B cell (primary cell): ENCODE measurements around the gene TAF4. TPM values are rescaled to one million over a fixed set of nuclear protein-coding genes. Genes with fewer than 3 reads are reported as not detected.

Source experiments
- ATAC-seq: fragments of 200-7000 bp; cut with Tn5 transposase; one replicate; pipeline ENCODE4 v1.10.0; 2021; ENCODE audit warnings: low read depth, mild to moderate bottlenecking, moderate number of reproducible peaks, moderate library complexity
- CTCF ChIA-PET: fragments of 350-600 bp; sonication (Branson Sonifier 250); formaldehyde crosslinking; loops from one replicate; lab custom pipeline; 2021; ENCODE audit warnings: antibody characterized with exemption, inconsistent platforms; lab: Charles Lee
- POLR2A ChIA-PET: fragments of 350-600 bp; sonication (Branson Sonifier 250); formaldehyde crosslinking; loops from one replicate; lab custom pipeline; 2021; ENCODE audit warnings: antibody characterized with exemption; lab: Charles Lee
- DNase-seq: peaks from one replicate; pipeline ENCODE4 v3.0.0; 2013
- H2AFZ ChIP-seq: 2 replicates; pipeline ENCODE4 v1.6.1; 2012; ENCODE audit warnings: mild to moderate bottlenecking, low read depth, low read length; ENCODE audit not compliant: insufficient read depth, poor library complexity, severe bottlenecking
- H3K27ac ChIP-seq, 2 donors: 1 replicate in 1 of 2; 2 replicates in 1 of 2; pipeline ENCODE4 v1.5.1; 2012 to 2013; ENCODE audit warnings: low read length in 2 of 2, mild to moderate bottlenecking in 2 of 2, moderate library complexity in 1 of 2
- H3K27me3 ChIP-seq, 4 experiments: fragments of 200-600 bp in 1 of 4; sonication (generic) in 1 of 4; replicated peaks in 1 of 4; 1 replicate in 2 of 4; 2 replicates in 2 of 4; pipeline versions ENCODE4 v1.6.1 to v1.7.0; 2013 to 2016; ENCODE audit warnings: low read length in 3 of 4, mild to moderate bottlenecking in 2 of 4, mixed read lengths in 1 of 4, moderate library complexity in 1 of 4; ENCODE audit not compliant: insufficient read depth in 4 of 4, control insufficient read depth in 3 of 4; ENCODE audit errors: control extremely low read depth in 1 of 4
- H3K36me3 ChIP-seq, 2 experiments: replicated peaks in 1 of 2; 1 replicate in 1 of 2; 2 replicates in 1 of 2; pipeline versions ENCODE4 v1.6.1 to v1.7.1; 2013; ENCODE audit warnings: low read length in 1 of 2; ENCODE audit not compliant: insufficient read depth in 2 of 2, control insufficient read depth in 1 of 2; ENCODE audit errors: control extremely low read depth in 1 of 2, extremely low read depth in 1 of 2
- H3K4me1 ChIP-seq, 2 donors: fragments of 200-600 bp in 1 of 2; sonication (generic) in 1 of 2; 1 replicate in 1 of 2; 2 replicates in 1 of 2; pipeline versions ENCODE4 v1.5.1 to v1.6.1; 2013 to 2017; ENCODE audit warnings: low read length in 2 of 2; ENCODE audit not compliant: control insufficient read depth in 2 of 2, insufficient read depth in 2 of 2
- H3K4me2 ChIP-seq: replicated peaks from 2 replicates; pipeline ENCODE3; 2012; ENCODE audit warnings: mild to moderate bottlenecking, low read depth, low read length; ENCODE audit not compliant: poor library complexity, severe bottlenecking
- H3K4me3 ChIP-seq, 5 experiments: fragments of 200-600 bp in 1 of 5; sonication (generic) in 1 of 5; 1 replicate in 3 of 5; 2 replicates in 2 of 5; pipeline versions ENCODE4 v1.5.1 to v1.7.0; 2011 to 2016; ENCODE audit warnings: low read length in 4 of 5, mild to moderate bottlenecking in 4 of 5, low read depth in 2 of 5, control low read depth in 1 of 5, moderate library complexity in 1 of 5; ENCODE audit not compliant: insufficient read depth in 1 of 5; ENCODE audit errors: control extremely low read depth in 1 of 5, extremely low read depth in 1 of 5
- H3K79me2 ChIP-seq: fragments of 200-600 bp; sonication (generic); one replicate; pipeline ENCODE4 v1.6.0; 2016; ENCODE audit warnings: low read length; ENCODE audit not compliant: control insufficient read depth, insufficient read depth
- H3K9ac ChIP-seq: fragments of 200-600 bp; sonication (generic); 2 replicates; pipeline ENCODE4 v1.6.1; 2017; ENCODE audit warnings: mild to moderate bottlenecking, low read length, moderate library complexity
- H3K9me3 ChIP-seq, 3 donors: one replicate each; pipeline versions ENCODE4 v1.6.1 to v1.7.1; 2013; ENCODE audit warnings: low read length in 2 of 3; ENCODE audit not compliant: control insufficient read depth in 2 of 3, insufficient read depth in 1 of 3; ENCODE audit errors: control extremely low read depth in 1 of 3
- H4K20me1 ChIP-seq: 2 replicates; pipeline ENCODE4 v1.6.0; 2012; ENCODE audit warnings: mild to moderate bottlenecking, low read length; ENCODE audit not compliant: insufficient read depth, control insufficient read depth, poor library complexity, severe bottlenecking
- H3K27ac Mint-ChIP-seq: one replicate; pipeline ENCODE4 v1.8.0; 2021; ENCODE audit warnings: mixed read lengths
- H3K27me3 Mint-ChIP-seq: one replicate; pipeline ENCODE4 v1.8.0; 2021; ENCODE audit warnings: mixed read lengths
- H3K4me1 Mint-ChIP-seq: one replicate; pipeline ENCODE4 v1.8.0; 2021; ENCODE audit warnings: mixed read lengths
- H3K4me3 Mint-ChIP-seq: one replicate; pipeline ENCODE4 v1.8.0; 2021; ENCODE audit warnings: mixed read lengths
- H3K9me3 Mint-ChIP-seq: one replicate; pipeline ENCODE4 v1.8.0; 2022; ENCODE audit warnings: mixed read lengths; ENCODE audit not compliant: insufficient read depth
- EZH2 ChIP-seq: IDR thresholded peaks from 2 replicates; pipeline ENCODE4 v1.6.1; 2012; ENCODE audit warnings: borderline replicate concordance, low read depth, mild to moderate bottlenecking, moderate library complexity, low read length; ENCODE audit not compliant: insufficient read depth, poor library complexity, severe bottlenecking
- WGBS: methylation state at CpG from one replicate; pipeline ENCODE4 v1.1.5; 2013; ENCODE audit warnings: missing lambda C conversion rate; ENCODE audit not compliant: insufficient coverage; 5-methylcytosine and 5-hydroxymethylcytosine counted together
- intact Hi-C: fragments of 100-400 bp; cut with micrococcal nuclease; formaldehyde crosslinking; loops from one replicate; pipeline ENCODE4 v1.10.0; 2022
- polyA plus RNA-seq: library from polyadenylated mRNA; depleted of rRNA; stranded (reverse); fragments of >200 nt; gene quantifications from 2 replicates; pipeline ENCODE4 v1.2.3, GENCODE V29; 2012
- total RNA-seq, 2 donors: library from RNA; stranded (reverse); fragments of 120-200 nt in 1 of 2; gene quantifications; 1 replicate in 1 of 2; 2 replicates in 1 of 2; pipeline versions ENCODE4 v1.2.3 to v1.2.4, GENCODE V29; 2013 to 2022
- TF ChIP-seq, protein P1 (sequence below): fragments of 200-600 bp; IDR thresholded peaks from one replicate; pipeline ENCODE4 v1.8.0; 2022; ENCODE audit warnings: antibody characterized with exemption, mild to moderate bottlenecking

The TAF4 gene
- total and polyA plus RNA-seq, 2 donors (not counting 1 experiment from before 2014, with no cell fraction given): 13.9 to 39.5 TPM

DNA sequence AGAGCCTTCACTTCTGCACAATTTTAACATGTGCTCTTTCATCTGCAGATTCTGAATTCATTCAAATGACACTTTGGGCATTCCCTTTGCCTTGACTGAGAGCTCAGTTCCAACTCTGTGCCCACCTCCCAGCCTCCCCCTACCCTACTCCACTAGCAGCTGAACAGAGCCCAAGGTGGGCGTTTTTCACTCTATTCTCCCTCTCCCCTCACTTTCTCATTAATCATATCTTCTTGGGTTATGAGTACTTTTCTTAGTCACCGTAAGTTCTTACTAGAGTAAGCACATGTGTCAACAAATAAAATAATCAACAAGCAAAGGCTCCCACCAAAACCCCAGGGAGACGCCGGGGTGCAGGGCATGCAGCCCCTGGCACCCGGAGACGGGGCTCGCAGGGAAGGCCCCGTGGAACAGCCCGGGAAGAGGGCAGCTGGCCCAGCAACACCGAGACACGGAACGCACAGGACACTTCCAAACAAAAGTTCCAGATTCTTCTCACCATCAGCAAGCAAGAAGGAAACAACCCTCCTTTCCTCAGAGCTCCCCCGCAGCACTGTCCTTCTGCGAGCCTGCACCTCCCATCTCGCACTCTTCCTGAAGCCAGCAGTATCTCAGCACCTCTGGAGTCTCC is 34.1 kb downstream of the TAF4 start:
- Mint-ChIP-seq H3K4me1 (peaks cover 54% of the 10 kb centered on the region), H3K4me3 (no peak overlapping the region), H3K27me3 (no peaks in the 10 kb centered on the region), H3K27ac (peak overlapping the region; percentile 88), H3K9me3 (no peaks in the 10 kb centered on the region)
- peak overlapping the region; percentile 20 for H2AFZ ChIP-seq
- no peak overlapping the region for H3K4me3 ChIP-seq
- peak overlapping the region; percentile 35 for H3K4me2 ChIP-seq
- whole genome bisulfite sequencing: 97% methylated on average over 13 of the region's 15 CpGs
- POLR2A ChIA-PET: no interaction called here
- TF ChIP-seq, protein P1, sequence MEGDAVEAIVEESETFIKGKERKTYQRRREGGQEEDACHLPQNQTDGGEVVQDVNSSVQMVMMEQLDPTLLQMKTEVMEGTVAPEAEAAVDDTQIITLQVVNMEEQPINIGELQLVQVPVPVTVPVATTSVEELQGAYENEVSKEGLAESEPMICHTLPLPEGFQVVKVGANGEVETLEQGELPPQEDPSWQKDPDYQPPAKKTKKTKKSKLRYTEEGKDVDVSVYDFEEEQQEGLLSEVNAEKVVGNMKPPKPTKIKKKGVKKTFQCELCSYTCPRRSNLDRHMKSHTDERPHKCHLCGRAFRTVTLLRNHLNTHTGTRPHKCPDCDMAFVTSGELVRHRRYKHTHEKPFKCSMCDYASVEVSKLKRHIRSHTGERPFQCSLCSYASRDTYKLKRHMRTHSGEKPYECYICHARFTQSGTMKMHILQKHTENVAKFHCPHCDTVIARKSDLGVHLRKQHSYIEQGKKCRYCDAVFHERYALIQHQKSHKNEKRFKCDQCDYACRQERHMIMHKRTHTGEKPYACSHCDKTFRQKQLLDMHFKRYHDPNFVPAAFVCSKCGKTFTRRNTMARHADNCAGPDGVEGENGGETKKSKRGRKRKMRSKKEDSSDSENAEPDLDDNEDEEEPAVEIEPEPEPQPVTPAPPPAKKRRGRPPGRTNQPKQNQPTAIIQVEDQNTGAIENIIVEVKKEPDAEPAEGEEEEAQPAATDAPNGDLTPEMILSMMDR: no peak
- no peak for TF ChIP-seq EZH2
- H3K79me2 ChIP-seq: peaks cover 92% of the 10 kb centered on the region
- peaks cover 19 to 20% of the 10 kb centered on the region in 2 donors for H3K4me1 ChIP-seq
- no peaks in the 10 kb centered on the region for H3K27me3 ChIP-seq
- H3K9me3 ChIP-seq: peaks cover 0 to 3% (median 0%) of the 10 kb centered on the region in 3 donors
- no peaks in the 10 kb centered on the region for H3K36me3 ChIP-seq
- intact Hi-C loops: no loop called here
- peak overlapping the region in 1 of 2 donors; percentile 86 for H3K27ac ChIP-seq
- DNase-seq: no peak
- CTCF ChIA-PET: interaction anchor here (2.4 kb wide), 1 partner anchor 21 kb away, joined by 6 read pairs; no protein-coding TSS in a partner anchor
- no peak for ATAC-seq
- H3K9ac ChIP-seq: no peak overlapping the region
- H4K20me1 ChIP-seq: peaks cover 77% of the 10 kb centered on the region

DNA sequence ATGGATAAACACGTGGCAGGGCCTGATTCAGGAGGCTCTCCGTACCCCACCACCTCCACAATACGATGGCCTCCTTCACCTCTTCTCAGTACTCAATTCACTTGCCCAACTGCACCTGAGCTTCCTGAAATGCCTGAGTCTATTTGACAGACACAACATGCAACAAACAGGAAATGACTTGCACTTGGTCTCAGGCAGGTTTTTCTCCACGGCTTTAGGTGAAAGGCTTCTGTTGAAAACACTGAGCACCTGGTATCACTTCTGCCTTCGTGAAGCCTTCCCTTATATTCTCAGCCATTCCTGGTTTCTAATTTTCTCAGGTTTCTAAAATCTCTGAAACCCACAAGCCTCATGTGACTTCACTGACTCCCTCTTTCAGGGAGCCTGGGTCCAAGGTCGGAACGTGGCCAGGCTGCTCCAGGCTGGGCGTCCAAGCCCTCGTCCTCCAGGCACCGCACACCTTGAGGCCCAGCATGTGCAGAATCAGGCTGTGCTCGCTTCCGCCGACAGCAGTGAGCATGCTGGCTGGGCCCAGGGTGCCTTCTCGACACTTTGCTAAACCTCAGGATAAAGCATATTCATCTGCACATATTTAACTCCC is 34.7 kb downstream of the TAF4 start:
- ATAC-seq (peak; percentile 79), DNase-seq (peak; percentile 63)
- Histone ChIP-seq H3K4me1 (peaks cover 24 to 25% of the 10 kb centered on the region in 2 donors), H3K36me3 (no peaks in the 10 kb centered on the region), H2AFZ (peak overlapping the region; percentile 20), H3K9ac (peak overlapping the region; percentile 5), H3K27me3 (no peaks in the 10 kb centered on the region), H3K4me2 (peak overlapping the region; percentile 35), H3K9me3 (peaks cover 0 to 6% (median 0%) of the 10 kb centered on the region in 3 donors), H3K27ac (peak overlapping the region; percentile 16 to 86), H3K79me2 (peaks cover 92% of the 10 kb centered on the region), H4K20me1 (peaks cover 84% of the 10 kb centered on the region), H3K4me3 (no peak overlapping the region)
- Mint-ChIP-seq H3K9me3 (no peaks in the 10 kb centered on the region), H3K27me3 (no peaks in the 10 kb centered on the region), H3K4me3 (peak overlapping the region; percentile 36), H3K4me1 (peaks cover 54% of the 10 kb centered on the region), H3K27ac (peak overlapping the region; percentile 88)
- CTCF ChIA-PET: interaction anchor here (2.4 kb wide), 1 partner anchor 20 kb away, joined by 6 read pairs; no protein-coding TSS in a partner anchor
- WGBS: 54% methylated on average over 14 of the region's 14 CpGs
- POLR2A ChIA-PET: no interaction called here
- no peak for TF ChIP-seq EZH2
- TF ChIP-seq, protein P1: no peak
- intact Hi-C loops: no loop called here
